GM21528 (cell line): ENCODE results near the gene EIF4E1B.

Experiments
- ATAC-seq: cut with Tn5 transposase; IDR thresholded peaks from one replicate; pipeline ENCODE4 v1.9.1; 2021; ENCODE audit warnings: mild to moderate bottlenecking, moderate library complexity; ENCODE audit not compliant: unreplicated experiment, low FRiP score

Gene EIF4E1B

DNA sequence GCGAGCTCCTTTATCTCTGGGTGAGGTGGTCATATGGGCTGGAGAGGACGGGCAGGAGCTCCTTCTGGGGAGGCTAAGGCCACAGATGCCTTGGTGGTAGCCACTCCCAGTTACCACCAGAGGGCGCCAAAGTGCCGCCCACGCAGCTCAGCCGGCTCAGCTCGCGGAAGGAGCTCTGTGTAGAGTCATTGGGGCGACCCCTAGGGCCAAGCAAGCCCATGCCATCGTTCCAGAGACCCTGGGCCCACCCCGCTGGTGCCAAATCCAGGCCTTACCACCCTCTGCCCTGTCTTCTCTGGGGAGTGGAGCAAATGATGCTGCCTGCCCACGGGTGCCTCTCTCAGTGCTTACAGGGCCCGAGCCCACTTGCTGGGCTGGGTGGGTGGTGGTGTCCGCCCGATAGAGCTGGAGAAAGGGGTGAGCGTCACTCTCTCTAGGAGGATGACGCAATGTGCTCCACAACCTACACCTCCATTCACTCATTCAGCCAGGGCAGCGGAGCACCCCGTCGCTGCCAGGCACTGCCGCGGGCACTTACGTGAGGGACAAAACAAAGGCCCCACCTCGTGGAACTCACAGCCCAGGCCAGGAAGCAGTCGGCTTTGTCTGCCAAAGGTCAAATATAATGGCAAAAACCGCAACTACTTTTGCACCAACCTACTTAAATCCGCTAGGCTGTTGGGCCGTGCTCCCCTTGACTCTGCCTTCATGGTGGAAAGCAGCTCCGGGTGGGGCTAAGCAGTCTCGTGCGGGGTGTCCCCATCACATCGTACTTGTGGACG is 30.6 kb downstream of the EIF4E1B start:
- ATAC-seq: peak; percentile 63

DNA sequence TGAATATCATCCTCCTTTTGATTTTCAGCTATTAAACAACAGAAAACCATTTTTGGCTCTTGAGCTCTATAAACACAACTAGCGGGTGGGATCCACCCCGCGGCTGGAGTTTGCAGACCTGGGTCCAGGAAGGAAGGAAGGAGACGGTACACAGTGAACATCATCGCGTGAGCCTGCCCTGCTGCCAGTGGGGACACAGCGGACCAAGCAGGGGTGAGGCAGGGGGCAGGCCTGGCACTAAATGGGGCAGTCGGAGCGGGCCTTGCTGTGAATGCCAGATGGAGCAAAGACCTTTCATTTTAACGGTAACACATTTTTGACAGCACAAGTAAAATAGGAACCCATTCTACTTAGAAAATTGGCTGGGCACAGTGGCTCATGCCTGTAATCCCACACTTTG is 31.2 kb downstream of the EIF4E1B start:
- ATAC-seq: no peak

DNA sequence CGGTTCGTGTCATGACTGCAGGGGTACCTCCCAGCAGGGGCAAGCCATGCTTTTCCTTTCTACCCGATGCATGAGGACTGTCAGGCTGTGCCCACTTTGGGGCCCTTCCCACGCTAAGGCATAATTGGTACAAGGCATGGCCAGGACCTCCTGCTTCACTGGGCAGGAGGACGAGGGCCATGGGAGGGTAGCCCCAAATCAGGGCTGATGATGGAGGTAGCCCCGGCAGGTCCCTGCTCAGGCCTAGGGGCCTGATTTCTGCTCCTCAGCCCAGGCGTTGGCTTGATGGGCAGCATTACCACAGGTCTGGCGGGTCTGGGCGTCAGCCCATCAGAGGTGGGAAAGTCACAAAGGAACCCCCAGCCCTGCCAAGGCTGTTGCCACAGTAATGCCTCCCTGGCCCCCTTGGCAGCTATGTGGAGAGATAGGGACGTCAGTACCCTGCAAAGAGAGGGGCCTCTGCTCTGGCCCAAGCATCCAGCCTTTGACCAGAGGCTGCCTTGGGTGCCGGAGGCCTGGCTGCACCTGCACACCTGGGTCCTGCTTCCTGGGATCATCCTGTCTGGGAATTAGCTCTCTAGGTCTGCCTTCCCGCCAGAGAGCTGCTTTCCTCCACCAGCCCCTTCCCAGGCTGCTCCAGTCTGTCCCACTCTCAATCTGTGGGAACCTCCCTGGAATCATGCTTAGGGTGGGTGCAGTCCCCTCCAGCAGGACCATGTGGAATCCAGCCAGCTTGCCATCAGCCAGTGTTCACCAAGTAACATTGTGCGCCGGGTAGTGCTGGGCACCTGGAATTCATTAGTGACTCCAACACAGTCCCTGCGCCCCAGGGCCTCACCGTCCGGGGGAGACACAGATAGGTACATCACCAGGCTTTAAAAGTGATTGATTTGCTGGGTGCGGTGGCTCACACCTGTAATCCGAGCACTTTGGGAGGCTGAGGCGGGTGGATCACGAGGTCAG is 32.2 kb downstream of the EIF4E1B start:
- no peak for ATAC-seq

DNA sequence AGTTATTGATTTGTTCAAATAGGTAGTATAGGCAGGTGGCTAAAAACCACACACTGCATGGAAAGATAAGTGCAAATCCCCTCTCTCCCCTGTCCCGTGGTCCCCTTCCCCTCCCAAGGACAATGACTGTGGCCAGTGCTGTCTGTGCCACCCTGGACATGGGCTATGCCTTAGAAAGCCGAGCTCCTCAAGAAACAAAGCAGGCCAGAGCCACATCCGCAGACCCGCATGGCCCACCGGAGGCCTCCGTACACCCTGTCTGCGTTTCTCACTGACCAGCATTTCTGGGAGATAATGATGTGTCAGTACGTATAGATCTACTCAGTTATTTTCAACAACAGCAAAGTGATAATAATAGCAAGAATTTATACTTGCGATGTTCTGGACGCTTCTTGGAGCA is 33.1 kb downstream of the EIF4E1B start:
- ATAC-seq: no peak

DNA sequence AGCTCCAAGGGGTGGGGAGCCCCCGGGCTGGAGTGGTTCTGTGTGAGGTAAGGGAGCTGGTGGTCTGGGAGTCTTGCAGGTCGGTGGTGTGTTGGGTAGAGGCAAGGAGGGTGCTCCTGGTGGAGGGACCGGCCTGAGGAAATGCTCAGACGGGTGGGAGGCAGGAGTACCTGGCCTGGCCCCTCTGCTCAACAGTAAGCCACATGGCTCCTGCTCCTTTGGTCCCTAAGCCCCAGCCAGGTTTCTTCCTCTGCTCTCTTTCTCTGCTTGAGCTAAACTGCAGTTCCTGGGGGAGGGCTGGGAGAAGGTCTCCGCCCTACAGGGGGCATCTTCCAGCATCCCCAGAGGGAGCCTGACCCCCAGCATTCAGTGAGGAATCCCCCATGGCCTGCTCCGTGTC is 34.0 kb downstream of the EIF4E1B start:
- no peak for ATAC-seq

DNA sequence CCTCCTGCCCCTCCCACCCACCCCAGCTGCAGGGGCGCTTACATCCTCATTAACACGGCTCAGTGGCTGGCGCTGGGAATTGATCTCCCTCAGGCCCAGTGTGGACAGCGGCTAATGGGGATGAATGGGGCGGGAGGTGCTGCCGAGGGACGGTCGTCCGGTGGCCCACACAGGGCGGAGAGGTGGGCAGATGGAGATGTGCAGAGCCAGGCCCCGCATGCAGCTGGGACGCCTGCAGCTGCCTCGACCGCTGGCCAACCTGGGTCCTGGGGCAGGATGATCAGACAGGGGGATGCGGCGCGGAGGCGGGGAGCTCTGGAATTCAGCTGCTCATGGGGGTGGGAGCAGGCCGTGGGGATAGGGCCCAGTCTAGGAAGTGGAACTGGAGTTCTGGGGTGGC is 34.4 kb downstream of the EIF4E1B start:
- ATAC-seq: no peak

DNA sequence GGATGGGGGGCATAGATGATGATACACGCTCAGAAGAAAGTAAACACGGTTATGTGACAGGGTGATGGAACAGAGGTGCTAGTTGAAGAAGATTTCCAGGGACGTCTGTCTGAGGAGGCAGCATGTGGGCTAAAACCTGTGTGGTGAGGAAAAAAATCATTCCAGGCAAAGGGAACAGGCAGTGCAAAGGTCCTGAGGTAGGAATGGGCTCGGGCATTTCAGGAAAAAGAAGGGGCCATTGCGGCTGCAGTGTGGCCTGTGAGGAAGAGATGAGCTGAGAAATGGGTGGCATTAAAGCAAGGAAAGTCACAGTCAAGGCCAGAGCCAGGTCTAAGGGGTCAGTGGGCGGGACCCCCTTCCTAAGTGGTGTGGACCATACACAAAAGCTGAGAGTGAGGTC is 35.0 kb downstream of the EIF4E1B start:
- ATAC-seq: no peak

DNA sequence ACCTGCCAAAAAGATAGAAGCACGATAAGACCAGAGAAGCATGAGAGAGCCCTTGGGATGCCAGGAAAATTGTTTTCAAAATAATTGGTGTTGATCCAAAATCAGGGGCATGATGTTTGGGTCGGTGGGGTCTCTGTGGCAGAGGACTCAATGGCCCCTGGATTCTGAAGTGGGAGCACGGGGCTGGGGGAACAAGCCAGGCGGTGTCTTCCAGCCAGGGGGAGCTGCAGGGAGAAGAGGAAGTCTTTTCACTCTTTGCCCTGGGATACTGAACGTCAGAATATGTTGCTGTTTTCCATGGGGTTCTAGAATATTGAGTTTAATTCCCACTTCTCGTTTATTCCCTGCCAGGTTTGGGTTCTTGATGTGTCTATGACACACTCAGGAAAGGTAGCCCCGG is 37.2 kb downstream of the EIF4E1B start:
- ATAC-seq: no peak

DNA sequence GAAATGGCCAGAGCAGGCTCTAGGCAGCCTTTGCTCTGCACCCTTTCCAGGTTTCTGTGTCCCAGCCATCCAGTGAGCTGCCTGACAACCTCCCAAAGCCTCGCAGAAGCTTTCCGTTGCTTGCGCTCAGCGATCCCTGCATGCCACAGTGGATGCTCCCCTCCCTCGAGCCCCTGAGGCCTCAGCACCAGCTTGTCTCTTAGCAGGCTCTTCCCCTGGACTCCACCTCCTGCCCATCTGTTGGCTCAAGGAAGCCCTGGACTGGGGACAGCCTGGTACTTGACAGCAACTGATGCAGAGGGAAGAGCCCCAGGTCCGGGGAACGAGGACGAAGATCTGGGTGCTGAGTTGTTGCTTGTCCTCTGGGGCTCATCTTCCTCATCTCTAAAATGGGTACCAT is 40.0 kb downstream of the EIF4E1B start:
- ATAC-seq: no peak

DNA sequence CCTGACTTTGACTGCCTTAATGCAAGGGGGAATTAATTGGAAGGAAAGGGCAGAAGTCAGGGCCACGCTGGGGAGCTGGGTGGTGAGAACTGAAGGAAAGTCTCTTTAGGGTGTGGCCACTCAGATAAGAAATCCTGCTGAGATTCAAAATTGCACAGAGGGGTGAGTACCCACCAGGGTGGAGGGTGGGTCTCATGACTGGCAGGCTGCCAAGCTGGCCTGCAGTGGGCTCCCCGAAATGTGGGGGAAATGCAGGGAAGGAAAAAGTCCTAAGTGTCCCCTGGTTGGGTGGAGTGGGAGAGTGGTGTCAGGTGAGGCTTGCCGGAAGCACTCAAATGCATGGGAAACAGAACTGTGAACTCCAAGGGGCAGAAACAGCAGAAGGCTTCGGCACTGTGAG is 40.9 kb downstream of the EIF4E1B start:
- no peak for ATAC-seq

DNA sequence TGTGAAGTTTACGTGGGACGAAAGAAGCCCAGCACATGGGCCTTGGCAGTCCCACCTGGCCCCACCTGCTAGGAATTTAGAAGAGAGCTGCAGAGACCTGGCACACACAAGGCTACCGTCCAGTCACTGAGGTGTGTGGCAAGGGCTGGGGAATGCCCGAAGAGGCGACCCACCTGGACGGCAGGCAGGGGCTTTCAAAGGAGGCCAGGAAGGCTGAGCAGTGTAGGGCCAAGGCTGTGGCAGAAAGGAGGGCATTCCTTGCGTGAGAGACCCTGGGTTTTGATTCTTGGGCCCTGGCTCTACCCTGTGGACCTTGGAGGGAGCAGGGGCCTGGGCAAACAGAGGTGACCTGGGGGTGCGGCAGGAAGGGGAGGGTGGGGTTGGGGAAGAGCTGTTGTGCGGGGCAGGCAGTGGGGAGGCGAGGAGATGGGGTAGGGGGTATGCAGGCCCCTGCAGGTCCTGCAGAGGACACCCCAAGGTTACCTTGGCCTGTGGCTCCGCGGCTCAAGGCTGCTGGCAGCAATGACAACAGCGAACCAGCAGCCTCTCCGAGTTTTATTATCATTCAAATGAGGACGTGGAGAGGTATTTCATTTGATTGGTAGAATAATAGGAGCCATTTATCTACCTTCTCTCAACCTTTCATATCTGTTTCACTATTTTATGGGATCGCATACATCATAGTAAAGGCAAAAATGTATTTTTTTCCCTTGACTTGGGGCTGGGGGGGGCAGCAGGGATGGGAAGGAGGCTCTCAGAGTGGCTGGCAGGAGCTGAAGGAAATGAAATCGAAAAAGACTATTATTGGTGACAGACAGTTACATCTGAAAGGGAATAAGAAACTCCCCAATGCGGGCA is 41.6 kb downstream of the EIF4E1B start:
- ATAC-seq: no peak

DNA sequence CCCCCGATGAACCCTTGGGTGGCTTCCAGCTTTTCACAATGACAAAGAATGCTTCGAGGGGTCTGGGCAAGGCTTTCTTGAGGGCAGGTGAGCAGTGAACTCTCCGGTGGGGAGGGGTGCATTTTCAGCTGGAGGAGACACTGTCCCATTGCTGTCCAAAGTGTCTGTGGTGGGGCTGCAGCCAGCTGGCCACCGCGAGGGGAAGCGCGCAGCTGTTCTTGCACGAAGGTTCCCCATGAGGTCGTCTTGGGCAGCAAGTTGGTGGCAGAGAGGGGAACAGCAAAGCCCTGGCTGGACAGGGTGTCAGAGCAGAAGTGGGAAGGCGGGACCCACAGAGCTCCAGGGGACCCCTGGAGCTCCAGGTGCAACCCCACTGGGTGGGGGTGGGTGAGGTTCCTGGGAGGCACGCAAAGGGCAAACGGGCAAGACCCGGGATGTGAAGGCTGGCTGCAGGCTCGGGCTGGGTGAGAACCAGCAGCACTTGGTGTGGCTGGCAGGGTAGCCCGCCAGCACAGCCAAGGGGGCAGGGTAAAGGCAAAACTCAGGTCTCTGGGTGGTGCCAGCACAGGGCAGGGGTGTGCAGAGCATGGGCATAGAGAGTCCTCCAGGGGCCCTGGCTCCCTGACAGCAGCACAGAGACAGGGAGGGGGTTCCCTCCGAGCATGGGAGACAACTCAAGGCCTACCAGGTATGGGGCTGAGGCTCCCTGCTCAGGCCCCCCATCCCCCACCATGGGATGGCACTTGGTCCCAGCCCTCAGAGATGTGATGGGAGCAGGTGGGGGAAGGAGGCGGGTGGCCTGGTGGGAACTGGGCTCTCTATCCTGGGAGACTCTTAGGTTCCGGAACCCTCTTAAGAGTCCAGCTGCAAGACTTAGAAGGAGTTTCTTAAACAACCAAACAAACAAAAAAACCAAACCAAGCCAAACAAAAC is 43.4 kb downstream of the EIF4E1B start:
- no peak for ATAC-seq

DNA sequence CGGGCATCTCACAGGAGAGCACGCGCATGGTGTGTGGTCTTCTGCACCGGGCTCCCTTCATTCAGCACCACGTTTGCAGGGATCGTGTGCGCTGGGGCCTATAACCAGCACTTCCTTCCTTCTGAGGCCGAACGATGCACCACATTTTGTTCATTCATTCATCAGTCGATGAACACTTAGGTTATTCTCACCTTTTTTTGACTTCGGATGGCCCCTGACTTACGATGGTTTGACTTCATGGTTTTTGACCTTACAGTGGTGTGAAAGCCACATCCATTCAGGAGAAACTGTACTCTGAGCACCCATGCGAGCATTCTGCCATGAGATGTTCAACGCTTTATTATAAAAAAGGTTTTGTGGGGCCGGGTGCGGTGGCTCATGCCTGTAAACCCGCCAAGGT is 44.3 kb downstream of the EIF4E1B start:
- no peak for ATAC-seq

DNA sequence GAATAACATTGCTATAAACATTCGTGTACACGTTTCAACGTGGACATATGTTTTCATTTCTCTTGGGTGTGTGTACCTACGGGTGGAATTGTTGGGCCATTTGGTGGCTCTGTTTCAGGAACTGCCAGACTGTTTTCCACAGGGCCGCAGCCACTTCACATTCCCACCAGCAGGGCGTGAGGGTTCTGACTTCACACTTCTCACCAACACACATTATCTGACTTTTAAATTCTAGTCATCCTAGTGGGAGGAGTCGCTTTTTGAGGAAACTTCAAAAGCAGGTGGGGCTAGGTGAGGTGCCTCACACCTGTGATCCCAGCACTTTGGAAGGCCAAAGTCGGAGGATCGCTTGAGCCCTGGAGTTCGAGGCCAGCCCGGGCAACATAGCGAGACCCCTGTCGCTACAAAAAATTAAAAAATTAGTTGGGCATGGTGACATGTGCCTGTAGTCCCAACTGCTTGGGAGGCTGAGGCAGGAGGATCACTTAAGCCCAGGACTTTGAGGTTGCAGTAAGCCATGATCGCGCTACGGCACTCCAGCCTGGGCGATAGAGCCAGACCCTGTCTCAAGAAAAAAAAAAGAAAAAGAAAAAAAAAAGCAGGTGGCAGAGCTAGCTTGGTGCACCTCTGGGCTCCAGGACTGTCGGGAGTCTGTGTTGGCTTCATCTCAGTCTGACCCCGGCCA is 45.3 kb downstream of the EIF4E1B start:
- ATAC-seq: no peak

DNA sequence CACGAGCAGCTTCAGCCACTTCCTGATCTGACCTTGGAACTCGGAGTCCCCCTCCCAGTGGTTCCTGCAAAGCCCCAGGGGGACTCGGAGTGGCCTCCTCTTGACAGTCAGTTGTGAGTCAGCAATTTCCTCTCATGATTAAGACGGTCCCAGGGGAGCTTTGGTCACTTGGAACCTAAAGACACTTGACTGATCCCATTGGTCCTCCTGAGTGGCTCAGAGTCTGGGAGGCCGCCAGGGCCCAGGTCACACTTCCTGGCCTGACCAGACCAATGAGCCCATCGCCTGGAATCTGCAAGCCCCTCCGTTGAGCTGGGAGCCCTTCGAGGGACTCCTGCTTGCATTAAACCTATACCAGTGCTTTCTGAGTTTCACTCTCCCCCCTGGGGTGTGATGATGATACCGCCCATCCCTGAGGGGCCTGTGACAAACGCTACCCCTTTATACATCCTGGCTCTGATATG is 45.9 kb downstream of the EIF4E1B start:
- ATAC-seq: no peak

DNA sequence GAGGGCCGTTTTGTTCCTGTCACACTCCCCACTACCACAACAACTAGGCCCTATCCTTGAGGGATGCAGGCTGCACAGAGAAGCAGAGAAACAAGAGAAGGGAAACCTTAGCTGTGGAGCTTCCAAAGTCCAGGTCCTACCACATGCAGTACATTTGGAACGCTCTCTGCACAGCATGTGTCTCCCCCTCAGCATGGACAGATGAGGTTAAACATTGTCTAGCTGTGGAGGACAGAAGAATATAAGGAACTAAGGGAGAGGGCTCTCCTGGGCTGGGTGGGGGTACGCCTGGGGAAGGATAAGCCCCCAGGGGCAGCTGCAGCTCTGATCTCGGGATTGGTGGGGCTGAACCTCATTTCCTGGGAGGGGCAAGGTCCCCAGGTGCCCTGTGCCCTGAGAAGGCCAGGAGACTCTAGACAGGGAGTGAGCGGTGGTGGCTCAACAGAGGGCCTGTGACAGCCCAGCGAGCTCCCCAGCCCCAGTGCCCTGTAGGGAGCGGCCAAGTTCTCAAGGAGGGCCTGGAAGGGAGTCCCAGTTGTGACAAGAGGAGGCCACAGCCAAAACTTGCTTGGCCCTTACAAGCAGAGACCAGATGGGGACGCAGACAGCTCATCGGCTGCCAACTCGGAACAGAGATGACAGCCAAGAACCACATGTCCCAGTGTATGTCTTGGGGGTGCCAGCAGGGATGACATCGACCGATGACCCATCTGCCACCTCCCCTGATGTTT is 46.9 kb downstream of the EIF4E1B start:
- no peak for ATAC-seq

DNA sequence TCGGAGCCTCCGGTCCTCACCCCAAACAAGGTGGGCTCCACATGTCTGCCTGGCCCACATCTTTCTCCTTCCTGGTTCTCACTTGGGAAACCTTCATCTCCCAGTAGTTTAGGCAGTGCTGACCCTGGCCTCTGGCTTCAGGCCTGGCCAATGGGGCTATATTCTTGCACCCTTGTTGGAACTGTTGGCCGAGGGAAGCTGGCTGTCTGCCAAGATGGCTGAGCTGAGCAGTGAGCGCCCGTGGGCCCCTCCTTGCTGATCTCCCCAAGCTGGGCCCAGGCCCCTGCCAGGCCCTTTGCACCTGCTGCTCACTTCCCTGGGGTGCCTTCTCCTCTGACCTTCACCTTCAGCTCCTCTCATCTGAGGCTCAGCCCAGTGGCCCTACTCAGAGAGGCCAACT is 48.1 kb downstream of the EIF4E1B start:
- no peak for ATAC-seq
